ENCODE results near the gene LNX1.

- no peak for TF ChIP-seq CTCF (conservative IDR thresholded peaks at IDR 0.05)
- TF ChIP-seq ZFX (IDR thresholded peaks at IDR 0.05), result no peak
Observed at GRCh38 chr4:53421791-53422190, 169.5 kb downstream of the LNX1 start.

Data from C4-2B (cell line).